Sigmoid colon (tissue), 4 donors: ENCODE data around the gene MARVELD3.

ENCODE experiments used
- EP300 ChIP-seq, 4 donors: sonication (generic); formaldehyde crosslinking; IDR thresholded peaks; one replicate each; pipeline ENCODE4 v1.6.1; 2017; ENCODE audit warnings: antibody characterized with exemption in 4 of 4
- POLR2A ChIP-seq, 2 donors: fragments of 450-650 bp; IDR thresholded peaks; one replicate each; pipeline ENCODE4 v1.6.1; 2016; ENCODE audit warnings: antibody characterized with exemption in 2 of 2, mild to moderate bottlenecking in 2 of 2, moderate library complexity in 2 of 2
- TF ChIP-seq, protein P1 (sequence below), 4 experiments: fragments of 450-650 bp in 3 of 4; fragments of 200-600 bp in 1 of 4; IDR thresholded peaks; one replicate each; pipeline ENCODE4 v1.5.1; 2016 to 2019; ENCODE audit warnings: antibody characterized with exemption in 4 of 4, mild to moderate bottlenecking in 3 of 4, moderate library complexity in 2 of 4

DNA sequence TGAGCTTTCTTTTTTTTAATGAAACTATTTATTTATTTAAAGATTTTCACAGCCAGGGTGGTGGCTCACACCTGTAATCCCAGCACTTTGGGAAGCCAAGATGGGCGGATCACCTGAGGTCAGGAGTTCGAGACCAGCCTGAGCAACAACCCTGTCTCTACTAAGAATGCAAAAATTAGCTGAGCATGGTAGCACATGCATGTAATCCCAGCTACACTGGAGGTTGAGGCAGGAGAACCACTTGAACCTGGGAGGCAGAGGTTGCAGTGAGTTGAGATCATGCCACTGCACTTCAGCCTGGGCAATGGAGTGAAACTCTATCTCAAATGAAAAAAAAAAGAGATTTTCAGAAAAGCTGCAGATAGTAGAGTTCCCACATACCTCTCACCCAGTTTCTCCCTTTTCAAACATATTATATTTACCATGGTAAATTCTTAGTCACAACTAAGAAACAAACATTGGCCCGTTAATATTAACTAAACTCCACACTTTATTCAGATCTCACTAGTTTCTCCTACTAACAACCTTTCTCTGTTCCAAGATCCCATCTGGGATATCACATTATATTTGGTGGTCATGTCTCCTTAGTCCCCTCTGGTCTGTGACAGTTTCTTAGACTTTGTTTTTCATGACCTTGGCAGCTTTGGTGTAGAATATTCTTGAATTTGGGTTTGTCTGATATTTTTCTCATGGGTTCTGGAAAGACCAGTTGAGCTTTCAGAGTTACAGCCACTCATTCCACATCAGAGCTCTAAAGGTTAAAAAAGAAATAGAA, 41.3 kb upstream of the MARVELD3 start:
- TF ChIP-seq, protein P1, sequence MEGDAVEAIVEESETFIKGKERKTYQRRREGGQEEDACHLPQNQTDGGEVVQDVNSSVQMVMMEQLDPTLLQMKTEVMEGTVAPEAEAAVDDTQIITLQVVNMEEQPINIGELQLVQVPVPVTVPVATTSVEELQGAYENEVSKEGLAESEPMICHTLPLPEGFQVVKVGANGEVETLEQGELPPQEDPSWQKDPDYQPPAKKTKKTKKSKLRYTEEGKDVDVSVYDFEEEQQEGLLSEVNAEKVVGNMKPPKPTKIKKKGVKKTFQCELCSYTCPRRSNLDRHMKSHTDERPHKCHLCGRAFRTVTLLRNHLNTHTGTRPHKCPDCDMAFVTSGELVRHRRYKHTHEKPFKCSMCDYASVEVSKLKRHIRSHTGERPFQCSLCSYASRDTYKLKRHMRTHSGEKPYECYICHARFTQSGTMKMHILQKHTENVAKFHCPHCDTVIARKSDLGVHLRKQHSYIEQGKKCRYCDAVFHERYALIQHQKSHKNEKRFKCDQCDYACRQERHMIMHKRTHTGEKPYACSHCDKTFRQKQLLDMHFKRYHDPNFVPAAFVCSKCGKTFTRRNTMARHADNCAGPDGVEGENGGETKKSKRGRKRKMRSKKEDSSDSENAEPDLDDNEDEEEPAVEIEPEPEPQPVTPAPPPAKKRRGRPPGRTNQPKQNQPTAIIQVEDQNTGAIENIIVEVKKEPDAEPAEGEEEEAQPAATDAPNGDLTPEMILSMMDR (IDR thresholded peaks at IDR 0.05), result no peak
- TF ChIP-seq POLR2A (IDR thresholded peaks at IDR 0.05), result no peak
- TF ChIP-seq EP300 (IDR thresholded peaks at IDR 0.05), result no peak
